ENCODE measurements around the gene UBE2G1.
"Not testable (repeated sequence)": the region's sequence is repeated elsewhere in the genome, so short reads cannot be mapped to it uniquely, and the experiment has no call there.

The UBE2G1 gene

DNA sequence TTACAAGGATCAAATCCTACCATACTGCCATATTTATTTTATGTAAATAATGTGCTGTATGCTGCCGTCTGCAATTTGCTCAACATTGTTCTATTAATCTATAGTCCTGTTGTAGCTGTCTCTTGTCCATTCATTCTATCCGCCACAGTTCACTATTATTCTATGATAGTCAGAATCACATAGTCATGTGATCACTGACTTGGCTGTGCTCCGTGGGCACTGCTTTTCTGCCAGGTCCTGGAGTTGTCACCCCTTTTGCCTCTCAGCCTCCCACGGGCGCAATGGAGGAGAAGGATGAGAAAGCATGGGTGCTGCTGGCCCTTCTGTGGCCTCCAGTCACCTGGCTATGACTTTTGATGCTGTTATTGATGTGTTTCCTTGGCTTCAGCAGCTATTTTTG is 65.4 kb downstream of the UBE2G1 start:
- DNase-seq (ENCODE audit: low read depth) = no peak

DNA sequence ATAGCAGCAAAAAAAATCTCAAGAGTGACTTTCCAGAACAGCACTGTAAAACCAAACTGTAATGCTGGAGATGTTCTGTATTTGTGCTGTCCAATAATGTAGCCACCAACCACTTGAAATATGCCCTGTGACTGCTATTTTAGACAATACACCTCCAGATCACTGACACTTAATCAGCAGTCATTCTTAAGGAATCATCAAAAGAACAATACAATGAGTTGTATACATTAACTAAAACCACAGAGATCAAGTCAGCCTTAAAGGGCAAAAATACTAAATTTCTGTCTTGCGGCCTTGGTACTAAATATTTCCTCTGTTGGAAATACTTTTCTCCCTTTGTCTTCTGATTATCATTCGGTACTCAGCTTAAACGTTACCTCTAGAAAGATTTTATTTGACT is 69.1 kb downstream of the UBE2G1 start:
- DNase-seq (ENCODE audit: low read depth) = no peak

DNA sequence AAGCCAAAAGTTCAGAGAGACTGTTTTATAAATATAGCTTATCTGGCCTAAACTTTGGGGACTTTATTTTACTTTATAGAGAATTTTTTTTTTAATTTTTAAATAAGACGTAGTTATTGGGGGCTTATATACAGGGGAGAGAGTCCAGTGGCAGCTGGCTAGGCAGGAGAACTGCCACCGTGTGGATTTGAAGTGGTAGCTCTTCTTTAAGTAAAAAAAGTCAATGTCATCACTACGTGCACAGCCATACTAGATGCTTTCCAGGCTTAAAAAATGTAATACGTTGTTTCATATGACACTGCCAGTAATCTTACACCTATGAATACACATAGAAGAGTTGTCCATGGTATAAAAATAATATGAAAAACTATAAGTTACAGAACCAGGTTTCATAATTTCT is 70.8 kb downstream of the UBE2G1 start:
- DNase-seq (ENCODE audit: low read depth) = no peak

DNA sequence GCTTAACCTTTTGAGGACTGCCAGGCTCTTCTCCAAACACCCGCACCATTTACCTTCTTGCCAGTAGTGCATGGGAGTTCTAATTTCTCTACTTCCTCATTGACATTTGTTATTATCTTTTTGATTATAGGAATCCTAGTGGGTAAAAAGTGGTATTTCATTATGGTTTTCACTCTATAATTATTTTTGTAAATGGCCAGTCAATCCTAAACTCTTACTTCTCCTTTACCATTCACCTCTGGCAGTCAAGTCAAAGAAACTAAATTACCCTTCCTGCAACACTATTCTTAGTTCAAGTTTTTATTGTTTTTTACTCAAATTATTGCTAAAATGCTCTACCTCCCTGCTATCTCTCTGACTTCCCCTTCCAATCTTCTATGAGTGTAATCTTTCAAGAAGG is 72.9 kb downstream of the UBE2G1 start:
- DNase-seq (ENCODE audit: low read depth) = no peak

DNA sequence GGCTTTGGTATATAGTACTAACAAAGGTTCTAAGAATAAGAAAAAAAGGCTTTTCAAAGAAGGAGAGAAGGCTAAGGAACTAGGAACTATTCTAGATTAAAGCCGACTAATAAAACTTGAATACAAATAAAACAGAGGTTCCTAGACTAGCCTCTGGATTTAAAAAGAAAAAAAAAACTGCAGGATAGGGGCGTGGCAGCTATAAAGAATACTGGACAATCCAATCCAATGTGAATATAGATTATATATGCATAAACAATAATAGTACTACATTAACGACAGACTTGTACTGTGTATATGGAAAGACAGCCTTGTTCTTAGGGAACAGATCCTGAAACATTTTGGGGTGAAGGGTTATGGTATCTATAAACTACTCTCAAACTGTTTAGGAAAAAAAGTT is 78.8 kb downstream of the UBE2G1 start:
- DNase-seq (ENCODE audit: low read depth) = no peak

DNA sequence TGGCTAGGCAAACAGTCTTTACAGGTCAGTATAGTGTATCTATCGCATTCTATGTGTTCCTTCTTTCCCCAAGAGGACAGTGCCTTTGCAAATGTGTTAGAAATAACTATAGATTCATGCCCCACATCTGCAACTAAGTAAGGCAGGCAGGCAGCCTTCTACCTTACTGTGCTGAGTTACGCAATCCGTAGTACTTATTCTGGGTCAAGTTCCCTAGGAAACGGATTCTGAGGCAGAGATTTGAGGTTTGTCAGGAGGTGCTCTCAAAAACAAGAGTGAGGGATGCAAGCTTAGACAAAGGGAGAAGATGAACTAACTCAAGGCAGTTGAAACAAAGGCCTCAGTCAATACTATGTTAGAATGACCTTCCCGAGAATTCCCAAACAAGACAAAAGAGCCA is 90.0 kb downstream of the UBE2G1 start:
- DNase-seq (ENCODE audit: low read depth) = no peak

DNA sequence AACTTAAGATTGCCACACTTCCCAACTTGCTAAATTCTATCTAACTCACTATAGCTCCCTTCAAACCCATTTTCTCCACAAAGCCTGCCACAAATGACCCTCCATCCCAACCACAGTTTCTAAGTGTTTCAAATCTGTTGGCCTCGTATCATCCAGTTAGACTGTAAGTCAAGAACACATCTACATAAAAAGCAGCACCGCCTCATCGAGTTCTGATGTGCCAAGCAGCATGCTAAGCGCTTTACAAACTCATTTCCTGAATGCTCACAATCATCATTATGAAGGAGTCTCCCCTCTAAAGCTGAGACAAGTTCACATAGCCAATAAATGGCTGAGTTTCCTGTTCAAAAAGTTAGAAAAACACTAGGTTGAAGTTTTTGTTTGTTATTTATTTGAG is 93.5 kb downstream of the UBE2G1 start:
- DNase-seq (ENCODE audit: low read depth) = no peak

DNA sequence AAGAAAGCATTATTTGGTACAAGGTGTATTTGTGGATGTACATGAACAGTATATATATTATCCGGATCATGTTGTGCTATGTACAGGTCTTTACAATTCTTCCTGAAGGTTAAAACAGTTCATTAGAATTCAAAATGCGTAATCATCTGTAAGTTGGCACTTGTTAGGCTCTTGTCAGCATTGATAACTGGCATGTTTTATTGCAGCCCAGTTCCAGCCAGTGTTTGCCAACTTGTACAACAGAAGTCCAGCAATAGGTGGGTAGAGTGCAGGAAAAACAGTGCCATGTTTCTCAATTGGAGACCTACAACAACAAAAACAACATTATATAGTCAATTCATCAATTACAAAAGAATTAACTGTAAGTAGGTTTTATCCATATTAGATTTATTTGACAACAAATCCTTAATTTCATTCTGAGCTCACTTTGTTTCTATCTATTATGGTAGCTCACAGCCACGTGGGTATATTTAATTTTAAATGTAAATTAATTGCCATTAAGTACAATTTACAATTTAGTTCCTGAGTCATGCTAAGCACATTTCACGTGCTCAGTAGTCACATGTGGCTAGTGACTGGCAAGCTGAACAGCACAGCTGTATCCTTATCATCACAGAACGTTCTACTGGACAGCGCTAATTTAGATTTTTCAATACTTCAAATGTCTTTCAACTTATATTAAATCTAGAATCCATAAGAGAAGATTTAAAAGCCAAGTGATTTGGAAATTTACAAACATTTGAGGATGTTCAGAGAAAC is 94.1 kb downstream of the UBE2G1 start:
- no peak for DNase-seq (ENCODE audit: low read depth)

DNA sequence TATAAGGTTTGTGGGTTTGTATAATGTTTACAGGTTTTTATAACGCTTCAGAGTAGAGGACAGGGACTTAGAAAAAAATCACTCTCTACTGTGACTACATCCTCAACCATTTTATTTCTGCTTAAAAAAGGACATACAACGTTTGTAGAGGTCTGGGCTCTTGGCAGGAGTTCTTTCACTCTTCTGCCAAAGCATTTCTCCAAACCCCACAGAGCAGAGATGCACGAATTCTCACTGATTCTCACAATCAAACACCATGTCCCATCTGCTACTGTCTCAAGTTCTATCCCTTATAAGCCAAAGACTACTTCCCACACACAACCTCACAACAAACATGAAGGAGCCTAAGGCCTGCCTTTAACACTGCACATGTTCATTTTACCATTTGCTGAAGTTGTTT is 95.7 kb downstream of the UBE2G1 start:
- no peak for DNase-seq (ENCODE audit: low read depth)

DNA sequence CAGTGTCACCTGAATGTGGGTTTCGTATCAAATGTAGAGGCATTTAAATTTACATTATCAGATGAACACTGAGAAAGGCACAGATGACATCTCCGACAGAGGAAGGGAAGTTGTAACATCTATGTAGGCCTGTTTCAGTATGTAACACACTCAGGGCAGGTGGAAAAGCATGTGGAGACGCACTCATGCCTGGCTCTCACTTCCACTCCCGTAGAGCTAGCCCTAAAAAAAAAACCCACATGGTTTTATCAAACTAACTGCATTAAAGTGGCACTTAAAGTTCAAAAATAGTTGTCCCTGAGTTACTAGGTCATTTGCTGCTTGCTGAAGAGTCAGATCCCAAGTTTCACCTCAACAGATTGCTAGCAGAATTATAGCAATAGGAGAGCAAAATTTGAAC is 96.6 kb downstream of the UBE2G1 start:
- no peak for DNase-seq (ENCODE audit: low read depth)

DNA sequence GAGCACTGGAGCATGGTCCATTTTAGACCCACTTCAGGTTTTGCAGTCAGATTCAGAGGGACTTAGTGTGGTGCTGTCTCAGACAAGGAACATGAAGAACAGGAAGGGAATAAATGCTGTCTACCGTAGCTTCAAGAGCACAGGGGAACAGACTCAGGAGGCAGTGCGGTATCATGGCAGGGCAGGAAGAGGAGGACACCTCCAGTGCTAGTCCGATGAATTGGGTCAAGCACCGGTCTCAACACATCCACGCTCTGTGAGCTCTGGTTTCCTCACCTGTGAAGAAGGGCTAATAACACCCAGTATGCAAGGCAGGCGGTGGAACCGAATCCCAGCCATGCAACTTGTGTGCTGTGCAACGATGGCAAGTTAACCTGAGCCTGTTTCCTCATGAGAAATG is 99.1 kb downstream of the UBE2G1 start:
- DNase-seq (ENCODE audit: low read depth) = no peak

DNA sequence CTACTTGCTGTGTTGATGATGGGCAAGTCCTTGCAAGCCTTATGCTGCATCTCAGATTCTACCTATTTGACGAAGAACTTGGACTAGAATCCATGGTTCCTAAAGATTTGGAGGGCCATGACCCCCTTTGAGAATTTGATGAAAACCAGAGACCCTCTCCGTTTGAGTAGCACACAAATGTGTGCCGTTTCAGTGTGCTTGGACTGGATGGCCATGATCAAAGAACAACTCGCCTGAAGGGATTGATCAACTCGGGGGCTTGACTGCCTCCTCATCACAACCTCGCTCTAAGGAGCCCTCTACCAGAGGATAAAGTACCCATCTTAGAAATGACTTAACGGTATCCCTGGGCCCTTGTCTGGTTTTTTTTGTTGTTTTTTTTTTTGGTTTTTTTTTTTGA is 99.9 kb downstream of the UBE2G1 start:
- DNase-seq (ENCODE audit: low read depth) = no peak

DNA sequence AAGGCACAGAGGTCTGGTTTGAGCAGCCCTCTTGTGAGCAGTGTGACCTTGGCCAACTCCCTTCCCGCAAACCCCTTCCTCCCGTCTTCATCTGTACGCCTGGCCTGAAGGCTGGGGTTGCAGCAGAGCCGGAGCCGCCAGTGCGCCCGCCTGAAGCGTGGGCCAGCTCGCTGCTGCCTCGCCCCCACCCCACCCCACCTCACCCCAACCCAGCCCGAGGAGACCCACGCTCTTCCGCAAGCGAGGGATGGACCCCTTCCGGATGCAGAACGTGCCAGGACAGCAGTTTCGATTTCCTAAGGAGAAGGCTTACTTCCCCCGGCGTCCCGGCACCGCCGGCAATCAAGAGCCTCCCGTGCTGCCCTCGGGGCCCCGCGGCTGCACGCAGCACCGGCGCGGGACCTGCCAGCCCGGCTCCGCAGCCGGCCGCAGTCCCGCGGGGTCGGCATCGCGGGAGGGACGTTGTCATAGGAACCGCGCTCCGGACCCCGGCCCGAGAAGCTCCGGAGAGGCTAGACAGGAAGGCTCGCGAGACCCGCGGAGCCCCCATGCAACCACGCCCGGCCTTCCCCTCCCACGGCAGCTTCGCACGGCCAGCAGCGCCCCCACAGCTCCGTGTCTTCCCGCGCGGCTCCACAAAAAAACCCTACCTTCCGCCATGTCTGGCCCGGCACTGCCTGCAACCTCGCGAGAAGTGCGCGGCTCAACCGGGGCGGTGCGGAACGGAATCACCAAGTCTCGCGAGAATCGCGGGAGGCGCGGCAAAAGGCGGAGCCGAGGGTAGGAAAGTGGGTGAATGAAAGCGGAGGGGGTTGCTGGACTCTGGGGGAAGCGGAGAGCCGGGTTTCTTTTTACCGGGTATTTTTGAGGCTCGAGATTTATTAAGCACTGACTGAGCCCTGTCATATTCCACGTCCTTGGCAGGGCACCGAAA is 102.9 kb downstream of the UBE2G1 start, which contains the start of gene ANKFY1:
Gene ANKFY1 (minus strand): TSS at position 698 of the 934 bp plus-strand sequence. CDS start 38 bp downstream, at position 660.
- DNase-seq (ENCODE audit: low read depth) = peak; percentile 97

DNA sequence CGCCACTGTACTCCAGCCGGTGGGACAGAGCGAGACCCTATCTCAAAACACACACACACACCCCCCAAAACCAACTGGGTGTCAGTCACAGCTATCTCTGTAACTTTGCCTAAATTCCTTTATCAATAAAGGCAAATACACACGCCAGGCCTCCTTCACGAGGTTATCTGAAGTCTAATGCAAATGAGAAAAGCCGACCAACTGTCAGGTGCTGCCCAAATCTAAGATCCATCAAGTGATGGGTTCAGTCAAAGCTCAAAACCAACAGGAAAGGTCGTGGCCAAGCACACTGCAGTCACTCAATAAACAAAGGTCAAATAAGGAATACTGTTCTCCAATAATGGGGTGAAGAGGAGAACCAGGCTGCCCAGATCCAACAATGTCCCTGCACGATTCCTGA is 103.8 kb downstream of the UBE2G1 start:
- DNase-seq (ENCODE audit: low read depth) = no peak

DNA sequence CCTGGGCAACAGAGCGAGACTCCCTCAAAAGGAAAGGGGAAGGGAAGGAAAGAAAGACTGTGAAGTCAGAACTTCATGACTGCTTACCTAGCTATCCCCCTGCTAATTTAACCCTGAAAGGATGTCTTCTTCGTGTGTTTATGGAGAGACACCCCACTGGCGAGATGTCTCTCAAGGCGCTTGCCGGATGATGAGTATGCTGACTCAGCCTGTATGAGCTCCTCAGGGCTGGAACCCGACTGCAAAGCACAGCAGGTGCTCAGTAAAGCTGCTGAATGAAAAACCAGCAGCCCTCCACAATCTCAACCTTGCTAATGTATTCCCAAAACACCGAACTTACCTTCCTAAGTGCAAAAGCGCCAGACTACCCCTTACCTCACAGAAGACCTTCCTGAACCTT is 105.0 kb downstream of the UBE2G1 start:
- no peak for DNase-seq (ENCODE audit: low read depth)

DNA sequence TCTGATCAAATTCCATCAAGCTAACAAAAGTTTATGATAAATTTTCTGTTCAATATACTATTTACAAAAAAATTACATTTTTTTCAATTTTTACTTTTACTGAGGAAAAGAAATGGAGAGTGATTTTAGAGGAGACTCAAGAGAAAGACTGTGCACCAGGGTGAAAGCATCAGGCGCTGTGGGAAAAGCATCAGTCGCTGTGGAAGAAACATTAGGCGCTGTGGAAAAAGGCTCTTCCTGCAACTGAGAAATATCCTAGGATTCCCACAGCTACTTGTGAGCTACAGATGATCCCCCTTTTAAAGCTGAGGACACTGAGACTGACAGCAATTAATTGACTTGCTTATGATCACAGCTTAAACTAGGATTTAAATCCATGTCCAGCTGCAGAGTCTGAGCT is 107.6 kb downstream of the UBE2G1 start:
- DNase-seq (ENCODE audit: low read depth) = no peak

DNA sequence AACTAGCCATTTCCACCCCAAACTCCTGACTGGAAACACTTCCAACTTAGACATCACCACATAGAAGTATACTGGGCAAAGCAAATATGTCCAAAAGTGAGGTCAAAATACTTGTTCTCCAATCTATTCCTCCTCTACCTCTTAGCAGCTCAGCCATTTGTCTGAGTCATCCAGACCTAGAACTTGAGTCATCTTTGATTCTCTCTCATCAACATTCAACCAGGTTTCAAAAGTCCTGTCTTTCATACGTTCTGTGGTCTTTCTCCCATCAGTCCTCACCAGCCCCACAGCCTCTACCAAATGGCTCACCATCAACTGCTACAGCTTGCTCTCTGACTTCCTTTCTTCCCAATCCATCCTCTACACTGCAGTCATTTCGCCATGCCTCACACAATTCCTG is 109.5 kb downstream of the UBE2G1 start:
- DNase-seq (ENCODE audit: low read depth) = no peak

DNA sequence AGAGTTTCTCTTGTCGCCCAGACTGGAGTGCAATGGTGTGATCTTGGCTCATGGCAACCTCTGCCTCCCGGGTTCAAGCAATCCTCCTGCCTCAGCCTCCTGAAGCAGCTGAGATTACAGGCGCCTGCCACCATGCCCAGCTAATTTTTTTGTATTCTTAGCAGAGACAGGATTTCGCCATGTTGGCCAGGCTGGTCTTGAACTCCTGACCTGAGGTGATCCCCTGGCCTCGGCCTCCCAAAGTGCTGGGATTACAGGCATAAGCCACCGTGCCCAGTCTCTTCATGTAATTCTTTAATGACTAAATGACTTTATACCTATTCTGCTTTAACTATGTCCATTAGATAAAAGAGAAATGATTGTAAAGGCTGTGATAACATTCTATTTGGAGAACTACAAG is 111.2 kb downstream of the UBE2G1 start:
- not testable (repeated sequence) for DNase-seq (ENCODE audit: low read depth)

DNA sequence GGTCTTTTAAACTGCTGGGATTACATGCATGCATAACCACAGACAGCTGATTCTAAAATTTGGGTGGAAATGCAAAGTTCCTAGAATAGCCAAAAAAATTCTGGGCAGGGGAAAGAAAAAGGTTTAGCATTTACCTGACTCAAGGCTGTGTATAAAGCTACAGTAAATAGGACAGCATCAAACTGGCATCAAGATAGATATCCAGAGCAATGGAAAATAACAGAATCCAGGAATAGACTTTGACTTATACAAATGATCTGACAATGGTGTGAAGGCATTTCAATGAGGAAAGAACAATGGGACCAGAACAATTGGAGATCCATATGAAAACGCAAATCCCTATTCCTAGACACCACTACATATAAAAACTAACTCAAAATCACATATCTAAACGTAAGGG is 115.6 kb downstream of the UBE2G1 start:
- DNase-seq (ENCODE audit: low read depth) = no peak

DNA sequence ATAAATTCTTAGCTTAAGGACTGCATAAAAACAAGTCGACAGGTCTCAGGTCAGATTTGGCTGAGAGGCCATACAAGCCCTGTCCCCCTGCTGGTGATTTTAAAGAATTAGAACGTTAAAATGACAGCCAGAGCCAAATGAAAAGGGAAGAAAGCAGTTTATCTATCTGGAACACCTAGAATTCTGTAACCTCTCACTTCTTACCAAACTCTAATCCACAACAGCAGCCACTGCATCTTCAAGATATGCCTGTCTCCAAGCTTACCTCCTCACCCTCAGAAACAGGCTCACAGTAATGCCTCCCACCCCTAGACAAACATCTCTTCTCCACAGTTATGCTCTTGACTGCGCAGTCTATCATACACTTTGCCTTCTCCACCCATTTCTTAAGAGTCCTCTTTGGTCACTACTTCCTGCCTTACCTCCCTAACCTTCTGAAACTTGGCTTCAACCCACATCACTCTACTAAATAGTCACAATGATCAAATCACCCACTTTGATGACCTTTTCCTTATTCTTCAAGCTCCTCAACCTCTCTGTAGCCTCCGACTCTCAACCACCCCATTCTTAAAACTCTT is 116.9 kb downstream of the UBE2G1 start:
- DNase-seq (ENCODE audit: low read depth) = no peak

DNA sequence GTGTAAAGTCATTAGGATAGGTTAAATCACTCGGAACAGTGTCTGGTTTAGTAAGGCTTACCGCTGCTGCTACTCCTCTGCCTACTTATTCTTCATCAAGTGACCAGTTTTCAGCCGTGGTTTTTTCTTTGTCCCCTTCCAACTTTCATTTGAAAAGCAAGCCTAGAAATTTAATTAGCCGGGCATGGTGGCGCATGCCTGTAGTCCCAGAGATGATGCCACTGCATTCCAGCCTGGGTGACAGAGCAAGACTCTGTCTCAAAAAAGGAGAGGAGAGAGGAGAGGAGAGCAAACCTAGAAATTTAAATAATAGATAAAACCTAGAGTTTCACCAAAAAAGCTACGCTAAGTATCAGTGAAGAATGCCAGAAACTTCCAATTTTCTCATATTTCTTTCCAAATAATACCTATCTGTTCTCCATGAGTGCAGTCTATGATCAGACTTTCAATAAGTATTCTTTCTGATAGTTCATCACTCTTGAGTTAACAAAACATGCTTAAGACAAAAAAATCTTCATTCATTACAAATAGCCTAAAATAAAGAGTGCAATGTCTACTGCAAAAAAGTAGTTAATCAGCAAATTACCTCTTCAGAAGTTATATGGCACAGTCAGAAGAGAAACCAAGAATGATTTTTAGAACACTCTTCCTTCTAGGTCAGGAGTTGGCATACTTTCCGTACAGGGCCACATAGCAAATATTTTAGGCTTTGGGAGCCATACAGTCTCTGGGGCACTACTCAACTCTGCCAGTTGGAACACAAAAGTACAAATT is 117.8 kb downstream of the UBE2G1 start:
- no peak for DNase-seq (ENCODE audit: low read depth)

DNA sequence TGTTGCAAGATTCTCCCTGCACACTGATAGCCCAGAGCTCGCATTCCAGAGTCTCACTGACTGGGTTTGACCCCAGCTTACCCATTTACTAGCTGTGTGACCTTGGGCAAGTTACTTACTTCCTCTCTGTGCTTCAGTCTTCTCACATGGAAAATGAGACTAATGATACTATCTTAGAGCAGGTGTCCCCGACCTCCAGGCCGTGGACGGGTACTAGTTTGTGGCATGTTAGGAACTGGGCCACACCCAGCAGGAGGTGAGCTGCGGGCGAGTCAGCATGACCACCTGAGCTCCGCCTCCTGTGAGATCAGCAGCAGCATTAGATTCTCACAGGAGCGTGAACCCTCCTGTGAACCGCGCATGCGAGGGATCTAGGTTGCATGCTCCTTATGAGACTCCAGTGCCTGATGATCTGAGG is 118.5 kb downstream of the UBE2G1 start:
- DNase-seq (ENCODE audit: low read depth) = no peak

Measured in activated gamma-delta T cell treated with anti-CD3 and anti-CD28 coated beads, Interleukin-2, amount 50 U/mL, for 16 hours (primary cell).